Amygdala (tissue), 56 donors: ENCODE results near the gene CDK15.
A peak's percentile ranks its signal among the peaks of the same experiment; 100 is the strongest.

ENCODE experiments used
- DNase-seq, 56 donors: peaks; one replicate each; lab custom pipeline; 2025; lab: John Stamatoyannopoulos, UW

The CDK15 gene

DNA sequence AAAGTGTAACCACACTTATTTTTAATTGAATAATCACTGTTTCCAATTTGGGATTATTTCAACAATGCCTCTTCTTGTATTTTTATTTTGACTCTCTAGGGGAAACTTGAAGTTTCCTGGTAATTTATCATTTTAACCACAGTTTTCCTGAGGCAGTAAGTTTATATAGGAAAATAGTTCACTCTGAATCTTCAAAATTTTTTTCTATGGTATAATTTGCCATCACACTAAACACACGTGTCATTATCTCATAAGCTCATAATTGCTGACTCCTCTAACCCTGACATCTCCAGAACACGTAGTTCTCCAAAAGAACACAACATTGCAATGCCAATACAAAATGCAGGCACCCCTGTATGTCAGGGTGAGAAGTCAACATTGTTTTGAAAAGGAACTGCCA lies 125.1 kb downstream of the CDK15 start:
- no peak for DNase-seq

DNA sequence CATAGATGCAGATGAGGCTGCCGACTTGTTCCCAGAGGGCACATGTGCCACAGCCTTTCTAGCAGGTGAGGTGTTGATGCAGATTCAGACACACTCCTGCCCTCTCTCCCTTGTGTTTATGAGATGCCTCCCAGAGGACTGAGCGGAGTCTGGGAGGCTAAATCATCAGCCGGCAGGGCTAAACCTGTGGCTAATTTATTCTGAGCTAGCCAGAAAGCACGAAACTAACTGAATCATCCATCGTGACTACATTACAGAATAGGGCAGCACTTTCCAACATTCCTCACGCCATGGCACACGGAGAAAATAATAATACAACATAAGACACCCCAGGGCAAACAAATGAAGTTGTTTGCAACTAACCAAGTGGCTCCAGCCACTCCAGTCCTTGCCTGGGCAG lies 125.6 kb downstream of the CDK15 start:
- DNase-seq: no peak

DNA sequence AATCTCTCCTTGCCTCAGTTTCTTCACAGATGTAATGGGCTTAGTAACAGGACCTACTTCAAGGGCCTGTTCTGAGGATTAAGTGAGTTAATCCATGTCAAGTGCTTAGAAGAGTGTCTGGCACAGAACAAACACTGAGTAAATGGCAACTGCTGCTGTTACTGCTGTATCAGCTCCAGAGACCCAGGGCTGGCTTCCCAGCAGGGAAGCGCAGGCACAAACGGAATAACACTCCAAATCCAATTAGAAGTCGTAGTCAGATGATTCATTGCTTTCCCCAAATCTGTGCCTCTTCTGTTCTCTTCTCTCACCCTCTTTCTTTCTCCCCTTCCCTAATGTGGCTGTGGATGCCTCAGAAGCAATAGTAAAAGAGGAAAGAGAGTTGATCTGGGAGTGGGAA lies 126.2 kb downstream of the CDK15 start:
- peak in 2 of 56 donors; percentile 6 for DNase-seq

DNA sequence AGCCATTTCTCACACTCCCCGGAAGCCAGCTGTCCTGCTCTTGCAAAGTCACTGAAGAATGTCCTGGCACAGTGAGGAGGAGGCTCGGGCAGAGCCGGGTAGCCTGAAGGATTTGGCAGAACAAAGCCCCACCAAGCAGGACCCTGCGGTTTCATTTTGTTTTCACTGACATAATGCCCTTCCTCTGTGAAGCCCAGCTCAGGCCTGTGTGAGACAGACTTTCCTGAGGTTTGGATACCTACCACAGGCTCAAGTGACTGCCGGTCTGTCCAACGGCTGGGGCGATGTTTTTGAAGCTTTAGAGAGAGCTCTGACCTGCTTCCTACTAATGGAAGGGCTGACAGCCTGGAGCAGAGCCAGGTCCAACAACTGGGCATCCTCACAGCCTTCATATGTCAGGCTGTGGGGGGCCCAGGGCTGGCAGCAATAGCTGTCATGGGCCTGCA lies 127.5 kb downstream of the CDK15 start:
- DNase-seq: peak in 14 of 56 donors; percentile 5 to 37 (median 16)

DNA sequence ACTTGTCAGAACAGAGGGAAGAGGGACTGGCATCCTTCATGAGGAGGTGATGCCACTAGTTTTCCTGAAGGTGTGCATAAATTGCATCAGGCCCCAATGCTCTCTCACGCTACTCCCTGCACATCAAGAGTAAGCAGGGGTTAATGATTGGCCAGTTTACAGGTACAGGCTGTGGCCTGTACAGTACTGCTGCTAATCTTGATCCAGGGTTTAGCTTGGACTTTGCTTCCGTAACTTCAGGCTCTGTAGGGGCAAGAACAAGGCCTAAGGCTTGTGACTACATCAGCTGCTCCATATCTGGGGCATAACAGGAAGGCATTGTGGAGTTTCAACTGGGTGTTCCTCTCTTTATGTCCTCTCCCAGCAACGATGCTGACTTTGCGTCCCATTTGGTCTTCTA lies 130.5 kb downstream of the CDK15 start:
- DNase-seq: no peak

DNA sequence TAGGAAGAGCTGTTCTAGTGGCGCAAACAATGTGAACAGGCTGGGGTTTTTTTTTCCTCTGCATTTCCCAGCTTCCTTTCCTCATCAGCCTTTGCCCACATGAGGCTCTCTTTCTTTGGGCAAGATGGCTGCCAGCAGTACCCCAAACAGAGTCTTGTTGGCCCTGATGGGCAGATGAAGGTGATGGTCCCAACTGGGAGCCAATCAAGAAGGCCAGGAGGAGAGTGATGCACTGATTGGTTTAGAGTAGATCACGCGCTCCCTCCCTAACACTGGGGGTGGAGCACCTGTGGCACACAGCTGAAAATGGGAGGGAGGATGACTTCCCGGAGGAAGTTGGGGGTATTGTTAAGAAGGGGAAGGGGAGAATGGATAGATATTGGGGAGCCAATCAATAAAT lies 131.0 kb downstream of the CDK15 start:
- no peak for DNase-seq

DNA sequence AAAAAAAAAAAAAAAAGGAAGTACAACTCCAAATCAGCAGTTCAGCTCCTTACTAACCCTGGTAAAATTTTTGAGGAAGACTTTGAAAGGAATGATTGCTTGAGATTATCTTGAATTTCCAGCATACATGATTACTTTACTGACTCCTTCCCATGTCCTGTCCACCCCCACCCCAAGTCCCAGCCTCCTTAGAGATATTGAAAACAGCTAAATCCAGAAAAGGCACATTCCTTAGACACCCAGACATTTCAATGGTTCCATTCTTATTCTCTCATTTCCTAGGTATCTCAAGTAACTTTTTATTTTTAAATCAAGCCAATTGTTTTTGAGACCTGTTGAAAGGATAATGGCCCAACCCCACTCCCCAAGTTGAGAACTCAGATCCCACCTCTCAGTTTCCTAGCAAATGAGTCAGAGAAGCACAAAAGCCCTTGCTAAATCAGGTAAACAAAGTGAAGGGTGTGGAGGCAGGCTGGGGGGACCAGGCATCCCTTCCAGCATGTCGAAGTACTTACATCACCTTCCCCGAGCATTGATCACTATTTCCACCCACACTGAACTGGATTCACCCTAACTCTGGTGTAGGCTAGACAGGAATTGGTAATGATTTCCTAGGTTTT lies 131.9 kb downstream of the CDK15 start:
- no peak for DNase-seq

DNA sequence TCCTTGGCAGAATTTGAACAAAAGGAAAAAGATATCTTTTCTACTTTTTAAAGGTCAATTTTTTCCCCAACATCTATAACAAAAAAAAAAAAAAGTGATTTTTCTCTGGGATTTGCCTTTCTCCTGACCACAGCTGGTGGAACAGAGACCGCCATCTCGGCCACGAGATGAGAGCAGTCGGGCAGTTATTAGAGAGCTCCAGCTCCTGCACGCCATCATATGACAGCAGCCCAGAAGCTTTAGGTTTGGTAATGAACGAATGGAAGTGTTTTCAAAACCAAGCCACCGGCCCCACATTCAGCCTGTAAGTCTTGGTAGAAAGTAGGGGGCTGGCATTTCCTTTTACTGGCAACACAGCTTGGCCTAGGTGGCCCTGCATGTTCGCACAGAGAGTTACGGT lies 132.4 kb downstream of the CDK15 start:
- no peak for DNase-seq

DNA sequence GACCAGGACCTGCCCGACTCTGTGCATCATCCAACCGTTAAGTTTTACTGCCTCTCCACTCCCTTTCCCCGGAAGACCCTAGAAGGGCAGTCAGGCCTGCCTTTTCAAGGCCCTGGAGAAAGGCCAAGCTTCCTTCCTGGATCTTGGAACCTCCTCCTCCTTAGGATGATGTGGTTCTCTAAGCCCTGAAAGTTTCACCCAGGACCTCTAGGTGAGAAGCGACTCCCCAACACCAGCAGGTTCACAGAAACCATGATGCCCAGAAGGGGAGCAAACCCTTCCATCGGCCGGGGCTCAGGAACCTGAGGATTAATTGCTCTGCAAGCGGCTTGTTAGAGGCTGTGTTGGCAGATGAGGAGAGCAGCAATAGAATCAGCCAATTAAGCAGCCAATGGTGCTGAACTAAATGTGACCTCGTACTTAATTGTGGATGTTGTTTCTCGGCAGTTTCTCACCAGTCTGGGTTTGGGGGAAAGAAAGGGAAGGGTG lies 133.2 kb downstream of the CDK15 start:
- peak in 7 of 56 donors; percentile 9 to 20 (median 16) for DNase-seq

DNA sequence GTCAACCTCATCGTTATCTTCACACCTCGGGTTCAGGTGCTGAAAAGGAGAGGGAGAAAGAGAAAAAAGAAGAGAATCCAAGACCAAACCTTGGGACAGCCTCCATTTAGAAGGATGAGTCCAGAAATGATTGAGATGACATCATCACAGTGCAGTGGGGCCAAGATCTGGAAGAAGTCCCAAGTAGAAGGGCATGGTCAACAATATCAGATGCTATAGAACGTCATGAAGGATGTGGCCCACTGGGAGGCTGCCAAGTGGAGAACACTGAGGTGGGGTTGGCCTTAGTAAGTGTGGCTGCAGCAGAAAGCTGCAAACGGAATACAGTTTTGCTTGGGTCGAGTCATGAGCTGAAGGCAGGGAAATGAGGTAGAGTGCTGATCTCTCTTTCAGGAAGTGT lies 136.2 kb downstream of the CDK15 start:
- DNase-seq: no peak
